Amniotic stem cell (primary cell): ENCODE measurements around the gene CAPN12.
"Not testable (repeated sequence)": the region's sequence is repeated elsewhere in the genome, so short reads cannot be mapped to it uniquely, and the experiment has no call there.

Experiments used
- DNase-seq: peaks from one replicate; lab custom pipeline; 2025; lab: John Stamatoyannopoulos, UW

Gene CAPN12

GRCh38 chr19:38744298-38744681 lies at the start of gene CAPN12:
Gene CAPN12 (minus strand): TSS chr19:38744474. CDS start chr19:38744165, 309 bp downstream.
- no peak for DNase-seq

- DNase-seq, result no peak
Measured at GRCh38 chr19:38793671-38794070, 49.4 kb upstream of the CAPN12 start.

- no peak for DNase-seq
Measured at GRCh38 chr19:38793177-38793576, 48.9 kb upstream of the CAPN12 start.

DNA sequence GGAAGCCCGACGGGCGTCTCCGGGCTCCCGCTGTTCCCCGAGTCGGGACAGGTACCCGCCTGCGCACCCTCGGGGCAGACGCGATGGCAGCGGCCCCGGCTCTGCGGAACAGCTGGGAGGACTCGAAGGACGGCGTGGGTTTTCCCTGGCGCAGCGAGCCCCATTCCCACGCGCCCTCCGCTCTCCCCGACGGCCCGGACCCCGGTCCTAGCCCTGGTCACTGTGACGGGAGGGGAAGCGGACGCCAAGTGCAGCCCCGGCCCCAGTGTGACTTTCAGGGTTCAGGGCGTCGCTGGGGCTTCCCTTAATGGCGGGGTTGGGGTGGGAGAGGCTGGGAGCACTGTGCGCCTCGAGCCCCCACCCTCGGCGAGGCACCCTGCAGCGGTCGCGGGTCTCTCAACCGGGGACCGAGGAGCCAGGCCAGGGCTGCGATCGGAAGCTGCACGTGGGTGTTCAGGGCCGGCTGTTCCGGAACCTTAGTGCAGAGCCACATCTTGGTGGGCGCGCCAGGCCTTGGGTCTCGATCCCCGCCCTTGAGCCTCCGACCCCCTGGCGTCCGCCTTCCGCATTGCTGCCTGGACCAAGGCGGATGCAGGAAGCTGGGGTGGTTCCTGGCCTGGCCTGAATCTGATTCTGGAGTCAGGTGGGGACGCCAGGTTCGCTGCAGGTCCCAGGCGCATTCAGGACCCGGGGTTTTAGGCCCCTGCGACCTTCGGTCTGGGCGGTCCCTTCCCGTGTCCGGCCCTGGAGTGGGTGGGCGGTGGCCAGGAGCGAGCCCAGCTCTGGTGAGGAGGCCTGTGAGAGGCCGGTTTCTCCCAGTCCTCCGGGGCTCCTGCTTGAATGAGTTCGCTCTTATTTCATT lies 48.2 kb upstream of the CAPN12 start:
- no peak for DNase-seq

GRCh38 chr19:38791451-38792064 lies 47.3 kb upstream of the CAPN12 start:
- not testable (repeated sequence) for DNase-seq

DNA sequence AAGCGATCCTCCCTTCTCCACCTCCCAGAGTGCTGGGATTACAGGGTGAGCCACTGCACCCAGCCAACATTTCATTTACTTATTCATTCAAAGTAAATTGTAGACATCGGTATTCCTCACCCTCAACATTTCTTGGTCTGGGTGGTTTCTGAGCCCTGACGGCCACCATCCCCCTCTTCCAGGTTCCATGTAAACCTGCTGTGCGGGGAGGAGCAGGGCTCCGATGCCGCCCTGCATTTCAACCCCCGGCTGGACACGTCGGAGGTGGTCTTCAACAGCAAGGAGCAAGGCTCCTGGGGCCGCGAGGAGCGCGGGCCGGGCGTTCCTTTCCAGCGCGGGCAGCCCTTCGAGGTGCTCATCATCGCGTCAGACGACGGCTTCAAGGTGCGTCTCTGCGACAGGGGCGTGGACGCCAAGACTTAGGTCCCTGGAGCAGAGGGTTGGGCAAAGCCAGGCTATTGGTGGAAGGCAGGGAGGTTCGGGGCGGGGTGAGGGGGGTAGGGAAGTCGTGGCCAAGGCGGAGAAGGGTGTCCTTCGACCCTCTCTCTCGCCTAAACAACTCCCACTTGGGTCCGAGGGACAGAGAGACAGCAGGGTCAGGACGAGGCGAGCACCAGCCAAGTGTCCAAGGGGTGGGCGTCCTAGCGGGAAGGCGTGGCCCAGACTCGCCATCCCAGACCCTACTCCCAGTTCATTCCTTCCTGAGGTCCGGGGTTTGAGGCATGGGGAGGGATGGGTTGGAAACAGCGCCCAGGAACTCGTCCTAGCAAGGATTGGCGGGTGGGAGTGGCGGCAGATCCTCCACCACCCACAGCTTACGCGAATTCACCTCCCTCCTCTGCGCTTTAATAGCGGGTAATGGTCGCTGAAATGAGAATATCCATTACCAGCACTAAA lies 46.5 kb upstream of the CAPN12 start:
- DNase-seq, result not testable (repeated sequence)

- no peak for DNase-seq
Measured at GRCh38 chr19:38788478-38789243, 44.4 kb upstream of the CAPN12 start, which contains the start of gene LGALS7B. Gene LGALS7B (plus strand): TSS chr19:38789200. CDS start chr19:38789227, 27 bp downstream.

- DNase-seq, result no peak
Measured at GRCh38 chr19:38786572-38787265, 42.4 kb upstream of the CAPN12 start.

DNA sequence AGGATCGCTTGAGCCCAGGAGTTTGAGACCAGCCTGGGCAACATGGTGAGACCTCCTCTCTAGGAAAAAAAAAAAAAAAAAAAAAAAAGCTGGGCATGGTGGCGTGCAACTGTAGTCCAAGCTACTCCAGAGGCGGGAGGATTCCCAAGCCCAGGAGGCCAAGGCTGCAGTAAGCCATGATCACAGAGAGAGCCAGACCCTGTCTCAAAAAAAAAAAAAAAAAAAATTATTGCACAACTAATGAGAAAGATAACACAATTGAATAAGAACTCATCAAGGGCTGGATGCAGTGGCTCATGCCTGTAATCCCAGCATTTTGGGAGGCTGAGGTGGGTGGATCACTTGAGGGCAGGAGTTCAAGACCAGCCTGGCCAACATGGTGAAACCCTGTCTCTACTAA lies 41.8 kb upstream of the CAPN12 start:
- DNase-seq, result not testable (repeated sequence)

DNA sequence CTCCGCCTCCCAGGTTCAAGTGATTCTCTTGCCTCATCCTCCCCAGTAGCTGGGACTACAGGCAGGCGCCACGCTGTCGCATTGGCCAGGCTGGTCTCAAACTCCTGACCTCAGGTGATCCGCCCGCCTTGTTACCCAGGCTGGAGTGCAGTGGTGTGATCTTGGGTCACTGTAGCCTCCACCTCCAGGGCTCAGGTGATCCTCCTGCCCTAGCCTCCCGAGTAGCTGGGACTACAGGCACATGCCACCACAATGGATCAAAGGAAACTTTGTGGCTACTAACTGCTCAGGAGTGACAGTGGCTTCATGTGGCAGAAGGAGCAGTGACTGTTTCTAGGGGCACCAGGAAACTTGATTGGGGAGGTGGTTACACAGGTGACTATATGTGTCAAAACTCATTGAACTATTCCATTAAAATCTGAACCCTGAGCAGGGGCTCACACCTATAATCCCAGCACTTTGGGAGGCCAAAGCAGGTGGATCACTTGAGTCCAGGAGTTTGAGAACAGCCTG lies 41.0 kb upstream of the CAPN12 start:
- DNase-seq, result no peak

- no peak for DNase-seq
Measured at GRCh38 chr19:38784224-38784623, 40.0 kb upstream of the CAPN12 start.

- DNase-seq, result not testable (repeated sequence)
Measured at GRCh38 chr19:38782212-38782611, 37.9 kb upstream of the CAPN12 start.

GRCh38 chr19:38781058-38781457 lies 36.8 kb upstream of the CAPN12 start:
- no peak for DNase-seq

DNA sequence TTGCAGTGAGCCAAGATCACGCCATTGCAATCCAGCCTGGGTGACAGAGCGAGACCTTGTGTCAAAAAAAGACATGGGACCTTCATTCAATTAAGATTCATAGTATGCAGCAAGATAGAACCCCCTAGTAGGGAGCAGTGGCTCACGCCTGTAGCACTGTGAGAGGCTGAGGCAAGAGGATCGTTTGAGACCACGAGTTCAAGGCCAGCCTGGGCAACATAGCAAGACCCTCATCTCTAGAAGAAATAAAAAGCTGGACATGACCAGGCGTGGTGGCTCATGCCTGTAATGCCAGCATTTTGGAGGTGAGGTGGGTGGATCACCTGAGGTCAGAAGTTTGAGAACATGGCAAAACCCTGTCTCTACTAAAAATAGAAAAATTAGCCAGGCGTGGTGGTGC lies 36.2 kb upstream of the CAPN12 start:
- no peak for DNase-seq

DNA sequence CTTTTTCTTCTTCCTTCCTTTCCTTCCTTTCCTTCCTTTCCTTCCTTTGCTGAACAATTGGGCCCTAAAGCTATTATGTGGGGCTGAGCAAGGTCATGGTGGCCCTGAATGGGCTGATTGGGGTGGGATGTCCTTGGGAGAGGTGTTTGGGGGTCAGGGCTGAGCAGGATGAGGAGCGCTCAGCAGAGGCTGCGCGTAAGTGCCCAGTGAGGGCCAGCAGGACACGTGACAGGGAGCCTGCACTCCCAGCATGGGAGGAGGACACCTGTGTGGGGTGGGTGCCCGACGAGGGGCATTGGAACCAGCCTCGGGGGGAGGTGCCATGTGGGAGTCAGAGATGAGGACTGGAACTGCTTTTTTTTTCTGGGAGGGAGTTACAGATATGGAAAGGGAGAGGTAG lies 34.5 kb upstream of the CAPN12 start:
- no peak for DNase-seq

DNA sequence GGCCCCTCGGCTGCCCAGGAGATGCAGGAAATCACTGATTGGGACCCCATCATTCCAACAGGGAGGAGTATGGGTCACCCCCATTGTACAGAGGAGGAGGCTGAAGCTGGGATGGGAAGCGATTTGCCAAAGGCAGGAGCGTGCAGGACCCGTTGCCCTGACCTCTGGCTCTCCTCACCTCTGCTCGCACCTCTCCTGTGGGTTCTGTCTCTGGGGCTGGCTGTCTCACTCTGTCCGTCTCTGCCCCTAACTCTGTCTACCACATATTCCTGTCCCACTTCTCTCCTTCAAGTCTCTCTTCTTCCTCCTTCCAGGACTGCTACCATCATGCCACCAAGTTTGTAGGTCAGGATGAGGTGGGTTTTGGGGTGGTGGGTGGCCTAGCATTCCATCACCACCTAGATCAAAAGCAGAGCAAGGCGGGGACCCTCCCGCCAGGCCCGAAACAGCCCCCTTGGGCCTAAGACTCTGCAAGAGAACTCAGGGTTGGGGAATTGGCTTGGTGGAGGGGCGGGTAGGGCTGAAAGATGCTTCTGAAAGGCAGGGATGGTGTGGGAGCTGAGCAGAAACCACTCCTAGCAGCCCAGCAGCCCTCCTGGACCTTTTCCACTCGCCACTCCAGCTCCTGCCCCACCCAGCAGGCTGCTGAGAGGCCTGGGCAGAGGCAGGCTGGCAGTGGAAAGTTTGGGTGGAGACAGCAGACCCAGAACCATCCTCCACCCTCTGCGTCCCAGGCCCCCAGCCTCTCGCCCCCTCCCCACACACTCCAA lies 30.1 kb upstream of the CAPN12 start:
- DNase-seq, result no peak

GRCh38 chr19:38773469-38774177 lies 29.3 kb upstream of the CAPN12 start, which contains the start of gene LGALS7:
Gene LGALS7 (minus strand): TSS chr19:38773517. CDS start chr19:38773492, 25 bp downstream.
- no peak for DNase-seq

- not testable (repeated sequence) for DNase-seq
Measured at GRCh38 chr19:38771569-38771968, 27.3 kb upstream of the CAPN12 start.

- DNase-seq, result not testable (repeated sequence)
Measured at GRCh38 chr19:38770949-38771275, 26.6 kb upstream of the CAPN12 start.
